HT1080 (cell line): ENCODE results near the gene DNASE1L3. TPM values are rescaled to one million over a fixed set of nuclear protein-coding genes. Genes with fewer than 3 reads are reported as not detected.

Experiments
- DNase-seq: peaks from one replicate; pipeline ENCODE4 v3.0.0-alpha.2; 2015; ENCODE audit warnings: low read depth
- total RNA-seq: library from RNA; depleted of rRNA; stranded (reverse); fragments of >200 nt; shearing (Covaris generic); gene quantifications from 2 replicates; pipeline ENCODE4 v1.2.3, GENCODE V29; 2014

The DNASE1L3 gene
- total RNA-seq, 1 experiment from 2014 or later, result not detected

- no peak for DNase-seq
Measured at GRCh38 chr3:58179235-58180098, 31.3 kb downstream of the DNASE1L3 start.

GRCh38 chr3:58178528-58179234, 32.1 kb downstream of the DNASE1L3 start:
- no peak for DNase-seq

GRCh38 chr3:58177747-58178527, 32.8 kb downstream of the DNASE1L3 start:
- DNase-seq, result peak; percentile 69

GRCh38 chr3:58176827-58177489, 33.8 kb downstream of the DNASE1L3 start:
- no peak for DNase-seq

- DNase-seq, result no peak
Measured at GRCh38 chr3:58176185-58176530, 34.6 kb downstream of the DNASE1L3 start.

GRCh38 chr3:58175437-58176184, 35.2 kb downstream of the DNASE1L3 start:
- no peak for DNase-seq

- no peak for DNase-seq
Measured at GRCh38 chr3:58175187-58175436, 35.7 kb downstream of the DNASE1L3 start.

- DNase-seq, result no peak
Measured at GRCh38 chr3:58173669-58174398, 36.9 kb downstream of the DNASE1L3 start.

- DNase-seq, result no peak
Measured at GRCh38 chr3:58173029-58173668, 37.6 kb downstream of the DNASE1L3 start.

- DNase-seq, result no peak
Measured at GRCh38 chr3:58171126-58171525, 39.6 kb downstream of the DNASE1L3 start.

- DNase-seq, result no peak
Measured at GRCh38 chr3:58170376-58170775, 40.4 kb downstream of the DNASE1L3 start.

GRCh38 chr3:58169371-58169770, 41.4 kb downstream of the DNASE1L3 start:
- no peak for DNase-seq

- DNase-seq, result no peak
Measured at GRCh38 chr3:58168498-58168897, 42.3 kb downstream of the DNASE1L3 start.

- DNase-seq, result peak; percentile 54
Measured at GRCh38 chr3:58167431-58168351, 43.1 kb downstream of the DNASE1L3 start.

GRCh38 chr3:58164906-58165821, 45.6 kb downstream of the DNASE1L3 start:
- no peak for DNase-seq

- DNase-seq, result no peak
Measured at GRCh38 chr3:58164199-58164879, 46.4 kb downstream of the DNASE1L3 start.

GRCh38 chr3:58163234-58163633, 47.5 kb downstream of the DNASE1L3 start:
- no peak for DNase-seq
